Fibroblast of the aortic adventitia (primary cell): ENCODE data around the gene BANF1. TPM values are rescaled to one million over a fixed set of nuclear protein-coding genes. Genes with fewer than 3 reads are reported as not detected.

Experiments used
- DNase-seq: peaks from one replicate; pipeline ENCODE4 v3.0.0-alpha.2; 2010; ENCODE audit warnings: low read depth
- H3K4me3 ChIP-seq: 2 replicates; pipeline ENCODE4 v1.5.1; 2011; ENCODE audit warnings: low read depth, mild to moderate bottlenecking, control low read depth, low read length, moderate library complexity
- total RNA-seq: library from RNA; depleted of rRNA; stranded (reverse); fragments of >200 nt; gene quantifications from 2 replicates; pipeline ENCODE4 v1.2.3, GENCODE V29; 2012; ENCODE audit warnings: low replicate concordance
- TF ChIP-seq, protein P1 (sequence below): IDR thresholded peaks from 2 replicates; pipeline ENCODE4 v1.5.1; 2011; ENCODE audit warnings: mild to moderate bottlenecking, low read length, control low read depth, inconsistent platforms; ENCODE audit not compliant: insufficient read depth

The BANF1 gene
- total RNA-seq, 1 donor = 44.1 TPM

DNA sequence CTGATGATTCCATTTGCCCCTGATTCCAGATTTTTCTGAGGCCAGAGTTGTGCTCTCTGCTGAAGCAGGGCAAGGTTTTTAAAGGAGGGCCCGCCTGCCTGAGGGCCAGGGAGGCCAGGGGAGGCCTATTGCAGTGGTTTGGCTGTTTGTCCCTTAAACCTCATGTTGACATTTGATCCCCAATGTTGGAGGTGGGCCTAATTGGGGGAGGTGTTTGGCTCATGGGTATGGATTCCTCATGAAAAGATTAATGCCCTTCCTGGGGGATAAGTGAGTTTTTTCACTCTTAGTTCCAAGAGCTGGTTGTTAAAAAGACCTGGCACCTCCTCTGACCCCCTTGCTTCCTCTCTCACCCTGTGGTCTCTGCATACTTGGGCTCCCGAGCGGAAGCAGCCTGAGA lies 37.5 kb downstream of the BANF1 start:
- TF ChIP-seq, protein P1, sequence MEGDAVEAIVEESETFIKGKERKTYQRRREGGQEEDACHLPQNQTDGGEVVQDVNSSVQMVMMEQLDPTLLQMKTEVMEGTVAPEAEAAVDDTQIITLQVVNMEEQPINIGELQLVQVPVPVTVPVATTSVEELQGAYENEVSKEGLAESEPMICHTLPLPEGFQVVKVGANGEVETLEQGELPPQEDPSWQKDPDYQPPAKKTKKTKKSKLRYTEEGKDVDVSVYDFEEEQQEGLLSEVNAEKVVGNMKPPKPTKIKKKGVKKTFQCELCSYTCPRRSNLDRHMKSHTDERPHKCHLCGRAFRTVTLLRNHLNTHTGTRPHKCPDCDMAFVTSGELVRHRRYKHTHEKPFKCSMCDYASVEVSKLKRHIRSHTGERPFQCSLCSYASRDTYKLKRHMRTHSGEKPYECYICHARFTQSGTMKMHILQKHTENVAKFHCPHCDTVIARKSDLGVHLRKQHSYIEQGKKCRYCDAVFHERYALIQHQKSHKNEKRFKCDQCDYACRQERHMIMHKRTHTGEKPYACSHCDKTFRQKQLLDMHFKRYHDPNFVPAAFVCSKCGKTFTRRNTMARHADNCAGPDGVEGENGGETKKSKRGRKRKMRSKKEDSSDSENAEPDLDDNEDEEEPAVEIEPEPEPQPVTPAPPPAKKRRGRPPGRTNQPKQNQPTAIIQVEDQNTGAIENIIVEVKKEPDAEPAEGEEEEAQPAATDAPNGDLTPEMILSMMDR = no peak
- DNase-seq = no peak

DNA sequence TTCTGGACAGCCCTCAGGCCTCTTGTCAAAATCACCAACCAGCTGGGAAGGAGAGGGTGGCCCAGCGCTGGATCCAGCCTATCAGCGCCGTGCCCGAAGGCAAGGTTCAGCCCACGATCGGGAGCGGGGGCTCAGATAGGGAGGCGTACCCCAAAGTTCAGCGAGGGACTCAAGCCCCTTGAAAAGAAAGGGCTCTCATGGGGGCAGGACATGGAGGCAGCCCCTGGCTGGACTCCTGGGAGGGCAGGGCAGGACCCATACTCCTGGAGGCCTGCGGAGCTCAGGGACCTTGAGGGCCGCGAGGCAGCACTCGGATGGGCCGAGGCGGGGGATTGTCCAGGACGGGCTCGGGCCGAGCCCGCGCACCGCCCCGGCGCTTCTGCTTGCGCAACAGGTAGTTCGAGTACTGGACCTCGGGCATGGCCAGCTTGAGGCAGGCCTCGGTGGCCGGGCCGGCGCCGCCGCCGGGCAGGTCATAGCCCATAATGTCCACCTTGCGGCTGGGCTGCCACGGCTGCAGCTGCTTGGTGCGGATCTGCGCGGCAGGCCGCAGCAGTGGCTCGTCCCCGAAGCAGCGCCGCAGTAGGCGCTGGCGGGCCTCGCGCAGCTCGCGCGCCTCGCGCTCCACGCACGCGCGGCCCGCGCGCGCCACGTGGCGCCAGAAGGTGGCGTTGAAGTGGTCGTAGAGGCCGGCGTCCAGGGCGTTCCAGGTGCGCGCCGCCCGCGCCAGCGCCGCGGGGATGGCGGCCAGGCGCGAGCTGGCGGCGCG lies 40.1 kb downstream of the BANF1 start:
- DNase-seq = no peak
- no peak overlapping the region for H3K4me3 ChIP-seq
- TF ChIP-seq, protein P1 = no peak

More for the DNA sequence above, 37.5 kb downstream of the BANF1 start:
- no peak overlapping the region for H3K4me3 ChIP-seq

DNA sequence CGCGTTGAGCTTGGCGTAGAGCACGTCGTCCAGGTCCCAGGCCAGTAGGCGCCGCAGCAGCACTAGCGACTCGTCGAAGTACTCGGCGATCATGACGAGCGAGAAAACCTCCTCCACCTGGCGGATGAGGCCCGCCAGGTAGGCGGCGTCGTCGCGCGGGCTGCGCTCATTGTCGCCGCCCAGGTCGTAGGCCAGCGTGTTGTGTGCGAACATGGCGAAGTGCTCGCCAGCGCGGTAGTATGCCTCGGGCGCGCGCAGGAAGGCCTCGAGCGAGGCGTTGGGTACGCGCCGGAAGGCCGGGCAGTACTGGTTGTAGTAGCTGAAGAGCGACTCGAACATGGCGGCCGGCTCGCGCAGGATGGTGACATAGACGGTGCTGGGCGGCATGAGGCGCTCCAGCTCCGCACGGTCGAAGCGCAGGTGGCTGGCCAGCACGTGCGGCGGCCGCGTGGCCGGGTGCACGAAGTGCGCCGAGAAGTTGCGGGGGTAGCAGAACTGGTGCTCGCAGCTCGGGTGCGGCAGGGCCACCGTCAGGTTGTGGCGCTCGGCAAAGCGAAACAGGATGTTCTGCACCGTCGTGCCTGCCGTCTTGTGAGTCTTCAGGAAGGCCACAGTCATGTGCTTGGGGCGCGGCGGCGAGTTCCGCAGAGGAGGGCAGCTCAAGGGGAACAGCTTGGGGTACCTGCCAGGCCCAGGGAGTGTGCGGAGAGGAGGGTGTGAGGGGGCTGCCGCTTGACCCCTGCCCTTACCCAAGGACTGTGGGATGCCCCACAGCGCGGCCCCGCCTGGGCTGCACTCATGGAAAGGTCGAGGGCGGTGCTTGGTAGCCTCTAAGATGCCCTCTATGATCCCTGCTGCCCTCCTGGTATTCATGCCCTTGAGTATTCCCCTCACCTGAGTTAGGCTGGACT lies 40.9 kb downstream of the BANF1 start:
- DNase-seq = no peak
- TF ChIP-seq, protein P1 = no peak
- H3K4me3 ChIP-seq = no peak overlapping the region

DNA sequence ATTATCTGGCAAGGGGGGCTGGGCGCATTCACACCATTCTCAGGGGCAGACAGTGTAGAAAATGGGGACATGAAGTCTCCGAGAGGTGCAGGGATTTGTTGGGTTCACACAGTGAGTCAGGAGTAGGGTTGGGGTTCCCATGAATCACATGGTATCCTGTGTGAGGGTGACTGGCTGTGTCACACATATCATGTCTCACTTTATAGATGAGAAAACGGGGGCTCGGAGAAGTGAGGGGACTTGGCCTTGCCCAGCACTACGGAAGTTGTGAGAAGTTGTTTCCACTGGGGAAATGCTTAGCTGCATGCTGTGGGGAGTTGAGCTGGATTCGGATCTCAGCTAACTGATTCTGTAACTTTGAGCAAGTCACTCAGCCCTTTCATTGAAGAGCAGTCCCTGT lies 42.5 kb downstream of the BANF1 start:
- H3K4me3 ChIP-seq = no peak overlapping the region
- DNase-seq = no peak
- TF ChIP-seq, protein P1 = no peak

DNA sequence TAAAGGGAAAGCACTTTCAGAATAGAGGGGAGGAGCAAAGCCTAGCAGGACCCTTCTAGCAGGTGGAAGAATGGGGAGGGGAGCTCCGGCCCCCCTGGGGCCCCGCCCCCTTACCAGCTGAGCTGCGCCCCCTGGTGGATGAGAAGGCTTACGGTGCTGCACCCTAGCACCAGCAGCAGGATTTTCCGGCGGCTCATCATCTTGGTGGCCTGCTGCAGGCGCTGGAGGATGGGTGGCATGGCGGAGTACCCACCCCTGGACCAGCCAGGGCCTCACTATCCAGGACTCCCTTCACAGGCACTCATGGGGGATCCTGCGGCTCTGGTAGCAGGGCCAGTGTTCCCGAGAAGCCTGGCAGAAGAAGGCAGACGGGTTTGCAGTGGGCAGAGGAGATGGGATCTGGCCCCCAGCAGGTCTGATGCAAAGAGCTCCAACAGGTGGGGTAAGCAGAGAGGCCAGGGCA lies 42.9 kb downstream of the BANF1 start:
- TF ChIP-seq, protein P1 = peak; percentile 94
- peak; percentile 74 for DNase-seq
- H3K4me3 ChIP-seq = no peak overlapping the region

DNA sequence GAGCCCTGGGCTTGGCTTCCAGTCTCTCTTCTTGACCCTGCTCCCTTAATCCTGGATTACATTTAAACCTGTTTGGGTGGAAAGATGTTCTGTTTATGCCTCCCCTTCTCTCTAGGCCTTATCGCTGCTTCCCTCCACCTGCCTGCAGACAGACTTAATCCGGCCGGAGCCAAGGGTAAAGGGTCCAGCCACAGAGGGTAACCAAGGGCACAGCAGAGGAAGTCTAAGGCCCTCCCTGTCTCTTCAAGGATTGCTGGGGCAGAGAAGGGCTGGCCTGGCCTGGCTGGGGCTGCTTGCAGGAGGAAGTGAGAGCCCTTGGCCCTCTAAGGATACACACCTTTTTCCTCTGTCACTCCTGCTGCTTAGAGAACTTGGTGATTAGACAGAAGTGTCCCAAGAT lies 44.6 kb downstream of the BANF1 start:
- no peak overlapping the region for H3K4me3 ChIP-seq
- TF ChIP-seq, protein P1 = no peak
- no peak for DNase-seq
